HEK293 (cell line): ENCODE results near the gene FANCE.

Source experiments
- CTCF ChIA-PET: fragments of 350-600 bp; formaldehyde crosslinking; extraction: SDS; loops from one replicate; lab custom pipeline; 2021; ENCODE audit warnings: antibody characterized with exemption; lab: Yijun Ruan, JAX
- POLR2A ChIA-PET: fragments of 300-600 bp; formaldehyde crosslinking; extraction: SDS; loops from one replicate; lab custom pipeline; 2020; ENCODE audit warnings: antibody characterized with exemption, inconsistent platforms; lab: Yijun Ruan, JAX
- H3K27ac ChIP-seq: fragments of 200-500 bp; sonication (Bioruptor generic); 2 replicates; pipeline ENCODE4 v1.5.1; 2014; ENCODE audit warnings: low read depth, low read length, control low read depth, inconsistent platforms; ENCODE audit errors: extremely low read depth
- H3K36me3 ChIP-seq, 2 experiments: fragments of 200-500 bp in 1 of 2; sonication (Bioruptor generic) in 1 of 2; 1 replicate in 1 of 2; 2 replicates in 1 of 2; pipeline ENCODE4 v1.5.1; 2014 to 2017; ENCODE audit warnings: inconsistent platforms in 2 of 2, low read length in 2 of 2; ENCODE audit not compliant: control insufficient read depth in 2 of 2, insufficient read depth in 1 of 2
- H3K4me1 ChIP-seq: fragments of 200-500 bp; sonication (Bioruptor generic); 2 replicates; pipeline ENCODE4 v1.5.1; 2014; ENCODE audit warnings: mild to moderate bottlenecking, low read length, inconsistent platforms; ENCODE audit not compliant: control insufficient read depth, insufficient read depth
- H3K4me3 ChIP-seq: 2 replicates; pipeline ENCODE4 v1.5.1; 2011; ENCODE audit warnings: low read depth, mild to moderate bottlenecking, control low read depth, low read length, moderate library complexity
- H3K9me3 ChIP-seq: fragments of 200-500 bp; sonication (Bioruptor generic); 2 replicates; pipeline ENCODE4 v1.5.1; 2014; ENCODE audit warnings: low read depth, low read length, inconsistent platforms; ENCODE audit not compliant: control insufficient read depth, insufficient read depth
- EGR2 ChIP-seq: fragments of 450-650 bp; formaldehyde crosslinking; IDR thresholded peaks from 2 replicates; pipeline ENCODE4 v1.5.1; 2016; ENCODE audit warnings: low read depth, missing biosample characterization, missing genetic modification characterization
- GLI2 ChIP-seq: fragments of 450-650 bp; formaldehyde crosslinking; IDR thresholded peaks from 2 replicates; pipeline ENCODE4; 2017; ENCODE audit warnings: missing biosample characterization, missing genetic modification characterization, low read depth, borderline replicate concordance
- KLF1 ChIP-seq: fragments of 450-650 bp; formaldehyde crosslinking; IDR thresholded peaks from 2 replicates; pipeline ENCODE4 v1.5.1; 2016; ENCODE audit warnings: missing biosample characterization, missing genetic modification characterization
- MZF1 ChIP-seq: fragments of 450-650 bp; formaldehyde crosslinking; IDR thresholded peaks from 2 replicates; pipeline ENCODE4 v1.5.1; 2017; ENCODE audit warnings: missing biosample characterization, missing genetic modification characterization, borderline replicate concordance
- ZBTB17 ChIP-seq: fragments of 450-650 bp; formaldehyde crosslinking; IDR thresholded peaks from 2 replicates; pipeline ENCODE4 v1.5.1; 2016; ENCODE audit warnings: missing biosample characterization, missing genetic modification characterization
- ZBTB44 ChIP-seq: fragments of 450-650 bp; IDR thresholded peaks from 2 replicates; pipeline ENCODE4 v1.5.1; 2018; ENCODE audit warnings: missing biosample characterization, mild to moderate bottlenecking, missing genetic modification characterization
- ZFHX2 ChIP-seq: fragments of 450-650 bp; formaldehyde crosslinking; conservative IDR thresholded peaks from 2 replicates; pipeline ENCODE4 v1.5.1; 2016; ENCODE audit warnings: missing biosample characterization, missing genetic modification characterization
- ZFP3 ChIP-seq: fragments of 450-650 bp; formaldehyde crosslinking; IDR thresholded peaks from 2 replicates; pipeline ENCODE4 v1.5.1; 2016; ENCODE audit warnings: low read depth, missing biosample characterization, missing genetic modification characterization
- ZIC2 ChIP-seq: fragments of 450-650 bp; formaldehyde crosslinking; IDR thresholded peaks from 2 replicates; pipeline ENCODE4 v1.5.1; 2016; ENCODE audit warnings: missing biosample characterization, missing genetic modification characterization
- ZNF10 ChIP-seq: fragments of 450-650 bp; formaldehyde crosslinking; IDR thresholded peaks from 2 replicates; pipeline ENCODE4 v1.5.1; 2017; ENCODE audit warnings: missing biosample characterization, missing genetic modification characterization
- ZNF211 ChIP-seq: fragments of 450-650 bp; formaldehyde crosslinking; IDR thresholded peaks from 2 replicates; pipeline ENCODE4 v1.5.1; 2016; ENCODE audit warnings: low read depth, missing biosample characterization, missing genetic modification characterization
- ZNF221 ChIP-seq: fragments of 450-650 bp; formaldehyde crosslinking; IDR thresholded peaks from 2 replicates; pipeline ENCODE4 v1.5.1; 2017; ENCODE audit warnings: missing biosample characterization, missing genetic modification characterization, borderline replicate concordance
- ZNF354C ChIP-seq: fragments of 450-650 bp; formaldehyde crosslinking; IDR thresholded peaks from 2 replicates; pipeline ENCODE4 v1.5.1; 2016; ENCODE audit warnings: missing biosample characterization, missing genetic modification characterization, low read depth, borderline replicate concordance
- ZNF362 ChIP-seq: fragments of 450-650 bp; formaldehyde crosslinking; IDR thresholded peaks from 2 replicates; pipeline ENCODE4 v1.5.1; 2016; ENCODE audit warnings: missing biosample characterization, missing genetic modification characterization
- ZNF391 ChIP-seq: fragments of 450-650 bp; formaldehyde crosslinking; IDR thresholded peaks from 2 replicates; pipeline ENCODE4 v1.5.1; 2016; ENCODE audit warnings: low read depth, missing biosample characterization, missing genetic modification characterization, borderline replicate concordance
- ZNF404 ChIP-seq: fragments of 450-650 bp; formaldehyde crosslinking; IDR thresholded peaks from 2 replicates; pipeline ENCODE4 v1.5.1; 2017; ENCODE audit warnings: missing biosample characterization, missing genetic modification characterization
- ZNF416 ChIP-seq: fragments of 450-650 bp; formaldehyde crosslinking; IDR thresholded peaks from 2 replicates; pipeline ENCODE4 v1.5.1; 2016; ENCODE audit warnings: missing biosample characterization, missing genetic modification characterization
- ZNF423 ChIP-seq: fragments of 450-650 bp; formaldehyde crosslinking; IDR thresholded peaks from 2 replicates; pipeline ENCODE4 v1.5.1; 2016; ENCODE audit warnings: missing biosample characterization, missing genetic modification characterization
- ZNF561 ChIP-seq: fragments of 450-650 bp; IDR thresholded peaks from 2 replicates; pipeline ENCODE4 v1.5.1; 2018; ENCODE audit warnings: missing biosample characterization, missing genetic modification characterization, borderline replicate concordance
- ZNF654 ChIP-seq: fragments of 450-650 bp; formaldehyde crosslinking; IDR thresholded peaks from 2 replicates; pipeline ENCODE4 v1.5.1; 2016; ENCODE audit warnings: low read depth, missing biosample characterization, missing genetic modification characterization
- ZNF670 ChIP-seq: fragments of 450-650 bp; formaldehyde crosslinking; IDR thresholded peaks from 2 replicates; pipeline ENCODE4 v1.5.1; 2016; ENCODE audit warnings: missing biosample characterization, missing genetic modification characterization, low read depth
- ZNF785 ChIP-seq: fragments of 450-650 bp; formaldehyde crosslinking; IDR thresholded peaks from 2 replicates; pipeline ENCODE4 v1.5.1; 2016; ENCODE audit warnings: missing biosample characterization, missing genetic modification characterization
- TF ChIP-seq, protein P1 (sequence below): fragments of 450-650 bp; formaldehyde crosslinking; conservative IDR thresholded peaks from 2 replicates; pipeline ENCODE4 v1.5.1; 2016; ENCODE audit warnings: low read depth, missing biosample characterization, missing genetic modification characterization
- TF ChIP-seq, protein P2 (sequence below): fragments of 450-650 bp; formaldehyde crosslinking; IDR thresholded peaks from 2 replicates; pipeline ENCODE4 v1.5.1; 2016; ENCODE audit warnings: missing biosample characterization, missing genetic modification characterization
- TF ChIP-seq, protein P3 (sequence below): fragments of 450-650 bp; formaldehyde crosslinking; IDR thresholded peaks from 2 replicates; pipeline ENCODE4 v1.5.1; 2016; ENCODE audit warnings: missing biosample characterization, missing genetic modification characterization

Gene FANCE

DNA sequence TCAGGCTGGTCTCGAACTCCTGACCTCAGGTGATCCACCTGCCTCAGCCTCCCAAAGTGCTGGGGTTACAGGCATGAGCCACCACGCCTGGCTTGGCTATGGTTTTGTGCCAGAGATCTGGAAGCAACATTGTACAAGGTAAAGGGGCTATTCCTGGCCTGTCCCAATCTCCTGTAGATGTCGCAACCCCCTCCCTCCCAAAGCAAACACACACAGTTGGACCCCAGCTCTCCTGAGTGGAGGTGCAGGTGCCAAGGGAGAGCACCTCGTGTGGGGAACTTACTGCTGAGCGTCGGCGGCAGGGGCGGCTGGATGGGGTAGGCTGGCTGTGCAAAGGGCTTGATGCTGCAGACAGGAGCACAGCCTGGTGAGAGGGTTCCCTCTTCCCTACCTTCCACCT is 24.9 kb downstream of the FANCE start:
- ChIA-PET CTCF (no interaction called here), POLR2A (interaction anchor here (1.2 to 9.5 kb wide), 3 partner anchors 8 to 20 kb away, joined by 4 to 198 read pairs (median 4); partner anchors contain the start of gene TEAD3)
- no peaks in the 10 kb centered on the region for H3K4me1 ChIP-seq

GRCh38 chr6:35477551-35478179 is 25.5 kb downstream of the FANCE start:
- POLR2A ChIA-PET = interaction anchor here (0.5 to 15.4 kb wide), 6 partner anchors 6 to 326 kb away, joined by 3 to 198 read pairs (median 4); partner anchors contain the start of genes RPL10A and TEAD3
- TF ChIP-seq ZNF404 (tag by site-specific recombination) = no peak
- TF ChIP-seq ZNF221 (tag by site-specific recombination) = no peak
- no peak for TF ChIP-seq ZNF785 (tag by site-specific recombination)
- peak; percentile 50; the same call in 1 of the 2 replicates for TF ChIP-seq ZNF10
- TF ChIP-seq KLF1 (tag by site-specific recombination) = no peak
- TF ChIP-seq ZBTB44 (tag by site-specific recombination) = peak; percentile 90
- TF ChIP-seq ZBTB17 (tag by site-specific recombination) = peak; percentile 14; the same call in 1 of the 2 replicates
- TF ChIP-seq ZNF362 (tag by site-specific recombination) = peak; percentile 64; the same call in 1 of the 2 replicates
- TF ChIP-seq MZF1 = no peak
- TF ChIP-seq ZNF416 (tag by site-specific recombination) = no peak

More for the DNA sequence above, 24.9 kb downstream of the FANCE start:
- Histone ChIP-seq H3K36me3 (peaks cover 0 to 57% of the 10 kb centered on the region in 2 experiments; a peak in 1 of 3 replicates), H3K27ac (no peak overlapping the region)
- TF ChIP-seq ZFP3 (tag by site-specific recombination) = no peak
- TF ChIP-seq ZNF391 (tag by site-specific recombination) = no peak
- TF ChIP-seq, protein P1, sequence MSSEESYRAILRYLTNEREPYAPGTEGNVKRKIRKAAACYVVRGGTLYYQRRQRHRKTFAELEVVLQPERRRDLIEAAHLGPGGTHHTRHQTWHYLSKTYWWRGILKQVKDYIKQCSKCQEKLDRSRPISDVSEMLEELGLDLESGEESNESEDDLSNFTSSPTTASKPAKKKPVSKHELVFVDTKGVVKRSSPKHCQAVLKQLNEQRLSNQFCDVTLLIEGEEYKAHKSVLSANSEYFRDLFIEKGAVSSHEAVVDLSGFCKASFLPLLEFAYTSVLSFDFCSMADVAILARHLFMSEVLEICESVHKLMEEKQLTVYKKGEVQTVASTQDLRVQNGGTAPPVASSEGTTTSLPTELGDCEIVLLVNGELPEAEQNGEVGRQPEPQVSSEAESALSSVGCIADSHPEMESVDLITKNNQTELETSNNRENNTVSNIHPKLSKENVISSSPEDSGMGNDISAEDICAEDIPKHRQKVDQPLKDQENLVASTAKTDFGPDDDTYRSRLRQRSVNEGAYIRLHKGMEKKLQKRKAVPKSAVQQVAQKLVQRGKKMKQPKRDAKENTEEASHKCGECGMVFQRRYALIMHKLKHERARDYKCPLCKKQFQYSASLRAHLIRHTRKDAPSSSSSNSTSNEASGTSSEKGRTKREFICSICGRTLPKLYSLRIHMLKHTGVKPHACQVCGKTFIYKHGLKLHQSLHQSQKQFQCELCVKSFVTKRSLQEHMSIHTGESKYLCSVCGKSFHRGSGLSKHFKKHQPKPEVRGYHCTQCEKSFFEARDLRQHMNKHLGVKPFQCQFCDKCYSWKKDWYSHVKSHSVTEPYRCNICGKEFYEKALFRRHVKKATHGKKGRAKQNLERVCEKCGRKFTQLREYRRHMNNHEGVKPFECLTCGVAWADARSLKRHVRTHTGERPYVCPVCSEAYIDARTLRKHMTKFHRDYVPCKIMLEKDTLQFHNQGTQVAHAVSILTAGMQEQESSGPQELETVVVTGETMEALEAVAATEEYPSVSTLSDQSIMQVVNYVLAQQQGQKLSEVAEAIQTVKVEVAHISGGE (tag by site-specific recombination) = no peak
- TF ChIP-seq EGR2 = peak; percentile 47; the same call in 1 of the 2 replicates
- TF ChIP-seq, protein P2, sequence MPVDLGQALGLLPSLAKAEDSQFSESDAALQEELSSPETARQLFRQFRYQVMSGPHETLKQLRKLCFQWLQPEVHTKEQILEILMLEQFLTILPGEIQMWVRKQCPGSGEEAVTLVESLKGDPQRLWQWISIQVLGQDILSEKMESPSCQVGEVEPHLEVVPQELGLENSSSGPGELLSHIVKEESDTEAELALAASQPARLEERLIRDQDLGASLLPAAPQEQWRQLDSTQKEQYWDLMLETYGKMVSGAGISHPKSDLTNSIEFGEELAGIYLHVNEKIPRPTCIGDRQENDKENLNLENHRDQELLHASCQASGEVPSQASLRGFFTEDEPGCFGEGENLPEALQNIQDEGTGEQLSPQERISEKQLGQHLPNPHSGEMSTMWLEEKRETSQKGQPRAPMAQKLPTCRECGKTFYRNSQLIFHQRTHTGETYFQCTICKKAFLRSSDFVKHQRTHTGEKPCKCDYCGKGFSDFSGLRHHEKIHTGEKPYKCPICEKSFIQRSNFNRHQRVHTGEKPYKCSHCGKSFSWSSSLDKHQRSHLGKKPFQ = no peak
- TF ChIP-seq ZNF561 = no peak
- TF ChIP-seq ZNF423 (tag by site-specific recombination) = no peak
- no peak for TF ChIP-seq ZNF354C (tag by site-specific recombination)
- TF ChIP-seq ZNF654 (tag by site-specific recombination) = no peak
- TF ChIP-seq, protein P3, sequence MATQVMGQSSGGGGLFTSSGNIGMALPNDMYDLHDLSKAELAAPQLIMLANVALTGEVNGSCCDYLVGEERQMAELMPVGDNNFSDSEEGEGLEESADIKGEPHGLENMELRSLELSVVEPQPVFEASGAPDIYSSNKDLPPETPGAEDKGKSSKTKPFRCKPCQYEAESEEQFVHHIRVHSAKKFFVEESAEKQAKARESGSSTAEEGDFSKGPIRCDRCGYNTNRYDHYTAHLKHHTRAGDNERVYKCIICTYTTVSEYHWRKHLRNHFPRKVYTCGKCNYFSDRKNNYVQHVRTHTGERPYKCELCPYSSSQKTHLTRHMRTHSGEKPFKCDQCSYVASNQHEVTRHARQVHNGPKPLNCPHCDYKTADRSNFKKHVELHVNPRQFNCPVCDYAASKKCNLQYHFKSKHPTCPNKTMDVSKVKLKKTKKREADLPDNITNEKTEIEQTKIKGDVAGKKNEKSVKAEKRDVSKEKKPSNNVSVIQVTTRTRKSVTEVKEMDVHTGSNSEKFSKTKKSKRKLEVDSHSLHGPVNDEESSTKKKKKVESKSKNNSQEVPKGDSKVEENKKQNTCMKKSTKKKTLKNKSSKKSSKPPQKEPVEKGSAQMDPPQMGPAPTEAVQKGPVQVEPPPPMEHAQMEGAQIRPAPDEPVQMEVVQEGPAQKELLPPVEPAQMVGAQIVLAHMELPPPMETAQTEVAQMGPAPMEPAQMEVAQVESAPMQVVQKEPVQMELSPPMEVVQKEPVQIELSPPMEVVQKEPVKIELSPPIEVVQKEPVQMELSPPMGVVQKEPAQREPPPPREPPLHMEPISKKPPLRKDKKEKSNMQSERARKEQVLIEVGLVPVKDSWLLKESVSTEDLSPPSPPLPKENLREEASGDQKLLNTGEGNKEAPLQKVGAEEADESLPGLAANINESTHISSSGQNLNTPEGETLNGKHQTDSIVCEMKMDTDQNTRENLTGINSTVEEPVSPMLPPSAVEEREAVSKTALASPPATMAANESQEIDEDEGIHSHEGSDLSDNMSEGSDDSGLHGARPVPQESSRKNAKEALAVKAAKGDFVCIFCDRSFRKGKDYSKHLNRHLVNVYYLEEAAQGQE (tag by site-specific recombination) = no peak
- peak; percentile 38; the same call in 1 of the 2 replicates for TF ChIP-seq ZFHX2 (tag by site-specific recombination)
- TF ChIP-seq ZNF211 = no peak
- no peak for TF ChIP-seq ZNF404 (tag by site-specific recombination)
- TF ChIP-seq GLI2 = no peak
- peak; percentile 83 for TF ChIP-seq ZIC2 (tag by site-specific recombination)
- no peak for TF ChIP-seq ZNF670
- TF ChIP-seq, all 188 proteins: peak for 3
- no peak overlapping the region for H3K4me3 ChIP-seq
- no peaks in the 10 kb centered on the region for H3K9me3 ChIP-seq

More at GRCh38 chr6:35477551-35478179, 25.5 kb downstream of the FANCE start:
- Histone ChIP-seq H3K27ac (no peak overlapping the region), H3K9me3 (no peaks in the 10 kb centered on the region), H3K4me1 (no peaks in the 10 kb centered on the region), H3K4me3 (no peak overlapping the region), H3K36me3 (peaks cover 0 to 54% of the 10 kb centered on the region in 2 experiments; a peak in 1 of 3 replicates)
- CTCF ChIA-PET = interaction anchor here (0.6 to 1.3 kb wide), 2 partner anchors 9 to 136 kb away, joined by 3 to 4 read pairs; partner anchors contain the start of gene RPL10A
